HG03521 (cell line): ENCODE measurements around the gene GDF7.

Source experiments
- ATAC-seq: cut with Tn5 transposase; IDR thresholded peaks from one replicate; pipeline ENCODE4 v1.9.1; 2021; ENCODE audit warnings: mild to moderate bottlenecking, moderate library complexity; ENCODE audit not compliant: unreplicated experiment

Gene GDF7

DNA sequence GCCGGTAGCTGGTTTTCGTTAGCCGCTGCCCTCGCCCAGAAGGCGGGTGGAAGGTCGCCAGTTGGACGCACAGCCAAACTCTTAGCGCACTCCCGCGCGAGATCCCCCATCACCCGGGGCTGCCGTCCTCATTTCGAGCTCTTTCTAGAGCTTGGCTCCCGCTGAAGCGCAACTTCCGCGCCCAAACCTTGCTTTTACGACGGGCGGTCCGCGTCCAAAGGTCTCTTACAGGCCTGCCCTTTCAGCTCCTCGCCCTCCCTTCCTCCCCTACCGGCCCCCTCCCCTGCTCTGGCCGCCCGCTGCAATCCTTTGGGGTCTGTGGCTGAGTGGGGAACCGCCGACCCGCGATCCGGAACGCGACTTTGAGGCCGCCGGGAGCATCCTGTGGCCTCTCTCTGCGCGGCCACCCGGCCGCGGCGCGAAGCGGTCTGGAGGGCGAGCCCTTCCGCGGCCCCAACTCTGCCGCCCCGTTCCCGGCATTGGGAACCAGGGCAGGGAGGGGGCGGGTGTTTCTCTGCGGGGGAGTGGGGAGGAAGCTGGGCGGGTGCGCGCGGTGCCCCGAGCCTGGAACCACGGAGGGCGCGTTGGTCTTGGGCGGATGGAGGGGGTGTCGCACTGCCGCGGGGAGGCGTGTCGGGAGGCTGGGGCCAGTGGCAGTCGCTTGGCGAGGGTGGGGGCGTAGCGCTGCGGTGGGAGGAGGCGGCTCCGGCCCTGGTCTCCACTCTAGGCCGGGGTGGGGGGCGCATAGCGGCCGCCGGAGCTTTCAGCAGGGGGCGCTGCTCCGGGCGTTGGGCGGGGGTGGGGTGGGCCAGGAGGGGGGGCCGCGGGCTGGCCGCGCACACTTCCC lies at the start of gene GDF7:
Gene GDF7 (plus strand): TSS at position 841 of the 847 bp plus-strand sequence. CDS start 96 bp downstream, outside the sequence.
- peak; percentile 16 for ATAC-seq

DNA sequence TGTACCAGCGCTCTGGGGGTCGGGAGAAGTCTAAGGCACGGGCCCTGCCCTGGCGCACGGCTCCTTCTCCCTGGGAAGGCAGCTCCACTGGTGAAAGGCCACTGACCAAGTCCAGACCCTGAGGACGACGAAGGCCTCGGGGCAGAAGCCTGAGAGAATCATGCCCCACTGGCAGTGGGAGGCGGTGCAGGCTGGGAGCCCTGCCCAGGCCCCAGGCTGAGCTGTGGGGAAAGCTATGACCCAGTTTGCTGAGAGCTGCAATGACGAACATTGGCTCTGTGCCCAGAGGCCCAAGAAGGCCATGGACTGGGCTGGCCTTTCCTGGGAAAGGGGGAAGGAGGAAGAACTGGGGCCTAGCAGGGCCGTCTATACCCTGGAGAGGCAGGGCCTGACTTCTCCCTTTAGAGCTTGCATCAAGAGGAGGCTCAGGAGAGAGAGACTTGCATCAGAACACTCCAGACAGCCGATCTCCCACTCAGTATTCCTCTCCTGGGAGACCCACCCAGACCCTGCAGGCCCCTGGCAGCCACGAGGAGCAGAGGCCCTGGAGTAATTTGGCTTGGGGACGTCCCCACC lies 49.0 kb upstream of the GDF7 start:
- no peak for ATAC-seq

- ATAC-seq: no peak
Observed at GRCh38 chr2:20618468-20618885, 48.5 kb upstream of the GDF7 start.

- ATAC-seq: no peak
Observed at GRCh38 chr2:20618886-20619521, 47.9 kb upstream of the GDF7 start.

DNA sequence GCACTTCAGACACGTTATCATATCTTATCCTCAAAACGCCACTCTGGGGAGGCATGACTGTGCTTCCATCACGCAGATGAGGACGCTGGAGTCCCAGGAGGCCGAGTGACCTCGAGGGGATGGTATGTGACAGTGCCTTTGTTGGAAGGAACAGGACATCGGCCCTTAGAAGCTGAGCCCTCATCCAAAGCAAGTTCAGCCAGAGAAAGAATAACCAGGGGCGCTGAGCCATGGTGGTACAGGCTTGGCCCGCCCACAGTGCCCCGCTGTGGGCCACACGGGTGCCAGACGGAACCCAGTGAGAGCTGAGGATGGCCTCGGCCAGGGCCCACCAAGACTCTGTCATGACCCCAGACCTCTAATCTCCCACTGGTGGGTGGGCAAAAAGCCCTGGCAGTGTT lies 47.3 kb upstream of the GDF7 start:
- ATAC-seq: no peak

DNA sequence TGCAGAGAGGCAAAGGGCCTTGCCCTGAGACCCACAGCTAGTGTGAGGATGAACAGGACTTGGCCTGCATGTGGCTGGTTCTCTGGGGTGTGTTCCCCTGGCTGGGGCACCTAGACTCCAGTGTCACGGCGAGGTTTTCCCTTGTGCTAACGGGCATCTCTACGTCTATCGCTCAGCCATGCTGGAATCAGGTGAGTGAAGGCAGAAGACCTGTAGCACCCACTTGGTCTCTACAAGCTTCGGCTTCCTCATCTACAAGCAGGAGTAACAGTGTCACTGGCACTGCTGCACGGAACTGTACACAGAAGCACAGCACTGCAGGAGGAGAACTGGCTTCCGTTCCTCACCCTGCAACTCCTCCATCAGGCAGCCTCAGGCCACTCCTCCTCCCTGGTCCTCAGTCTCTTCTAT lies 46.7 kb upstream of the GDF7 start:
- no peak for ATAC-seq

- ATAC-seq: no peak
Observed at GRCh38 chr2:20620696-20621365, 46.1 kb upstream of the GDF7 start.

- ATAC-seq: no peak
Observed at GRCh38 chr2:20621366-20622295, 45.3 kb upstream of the GDF7 start.

DNA sequence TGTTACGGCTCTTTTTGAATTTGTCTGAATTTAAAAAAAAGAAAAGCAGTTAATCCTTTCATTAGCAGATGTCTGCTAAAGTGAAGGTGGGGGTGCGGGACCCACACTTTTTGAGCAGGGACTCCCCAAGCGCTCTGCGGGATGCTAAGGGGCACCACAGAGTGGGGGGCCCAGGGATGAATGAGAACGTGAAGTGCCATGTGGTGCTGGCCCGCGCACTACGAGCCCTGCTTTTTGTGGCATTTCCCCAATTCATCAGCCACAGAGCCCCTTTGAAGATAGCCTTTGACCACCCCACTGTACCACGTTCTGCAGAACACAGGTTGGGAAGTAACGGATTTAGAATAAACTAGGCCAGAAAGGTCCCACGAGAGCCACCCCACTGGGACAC lies 44.7 kb upstream of the GDF7 start:
- no peak for ATAC-seq

- ATAC-seq: no peak
Observed at GRCh38 chr2:20622731-20623130, 44.2 kb upstream of the GDF7 start.

GRCh38 chr2:20623241-20623640 lies 43.7 kb upstream of the GDF7 start:
- ATAC-seq: no peak

DNA sequence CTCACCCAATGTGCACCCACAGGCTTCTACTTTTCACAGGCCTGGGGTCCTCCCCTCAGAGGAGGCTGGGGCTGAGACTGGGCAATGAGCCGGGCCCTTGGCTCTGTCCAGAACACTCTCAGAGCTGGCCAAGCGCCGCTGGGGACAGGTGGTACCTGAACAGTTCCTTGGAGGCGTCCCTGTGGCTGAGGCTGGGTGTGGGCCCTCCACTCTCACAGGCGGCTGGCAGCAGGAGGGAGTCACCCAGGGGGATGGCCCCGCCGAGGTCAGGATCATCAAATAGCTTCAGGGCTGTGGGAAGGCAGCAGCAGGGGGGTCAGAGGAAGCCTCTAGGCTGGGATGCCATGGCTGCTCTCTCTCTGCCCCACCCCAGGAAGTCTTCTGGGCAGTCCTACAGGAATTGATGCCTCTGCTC lies 43.2 kb upstream of the GDF7 start:
- no peak for ATAC-seq

DNA sequence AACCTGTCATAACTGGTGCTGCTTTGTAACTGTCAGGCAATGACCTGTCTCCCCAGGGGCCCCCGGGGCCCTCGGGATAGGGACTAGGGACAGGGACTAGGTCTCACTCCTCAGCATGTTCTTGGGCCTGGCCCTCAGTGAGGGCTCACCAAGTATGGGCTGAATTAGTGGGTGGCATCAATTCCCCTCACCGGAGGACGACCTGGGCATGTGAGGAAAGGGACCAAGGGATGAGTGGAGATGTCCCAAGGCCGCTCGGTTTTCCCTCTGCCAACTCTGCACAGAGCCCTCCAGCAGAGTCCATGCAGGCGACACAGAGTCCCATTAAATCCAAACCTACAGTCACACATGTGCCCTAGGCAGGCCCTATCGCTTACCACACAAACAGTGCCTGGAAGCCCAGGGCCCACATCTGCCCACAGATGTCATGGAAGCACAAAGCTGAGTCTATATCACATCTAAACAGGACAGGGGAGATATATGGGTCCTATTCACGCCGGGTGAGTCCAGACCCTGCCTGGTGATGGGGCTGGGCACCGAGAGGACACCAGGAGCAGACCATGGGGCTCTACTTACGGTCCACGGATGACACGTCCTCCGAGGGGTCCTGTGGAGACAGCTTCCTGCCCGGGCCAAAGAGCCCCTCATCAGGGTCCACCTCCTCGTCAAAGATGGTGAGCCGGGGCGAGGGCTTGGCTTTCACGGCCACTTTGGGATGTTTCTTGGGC lies 42.6 kb upstream of the GDF7 start:
- no peak for ATAC-seq

GRCh38 chr2:20624884-20625485 lies 42.0 kb upstream of the GDF7 start:
- ATAC-seq: no peak

GRCh38 chr2:20625491-20626391 lies 41.2 kb upstream of the GDF7 start:
- no peak for ATAC-seq

GRCh38 chr2:20626392-20626697 lies 40.6 kb upstream of the GDF7 start:
- no peak for ATAC-seq

DNA sequence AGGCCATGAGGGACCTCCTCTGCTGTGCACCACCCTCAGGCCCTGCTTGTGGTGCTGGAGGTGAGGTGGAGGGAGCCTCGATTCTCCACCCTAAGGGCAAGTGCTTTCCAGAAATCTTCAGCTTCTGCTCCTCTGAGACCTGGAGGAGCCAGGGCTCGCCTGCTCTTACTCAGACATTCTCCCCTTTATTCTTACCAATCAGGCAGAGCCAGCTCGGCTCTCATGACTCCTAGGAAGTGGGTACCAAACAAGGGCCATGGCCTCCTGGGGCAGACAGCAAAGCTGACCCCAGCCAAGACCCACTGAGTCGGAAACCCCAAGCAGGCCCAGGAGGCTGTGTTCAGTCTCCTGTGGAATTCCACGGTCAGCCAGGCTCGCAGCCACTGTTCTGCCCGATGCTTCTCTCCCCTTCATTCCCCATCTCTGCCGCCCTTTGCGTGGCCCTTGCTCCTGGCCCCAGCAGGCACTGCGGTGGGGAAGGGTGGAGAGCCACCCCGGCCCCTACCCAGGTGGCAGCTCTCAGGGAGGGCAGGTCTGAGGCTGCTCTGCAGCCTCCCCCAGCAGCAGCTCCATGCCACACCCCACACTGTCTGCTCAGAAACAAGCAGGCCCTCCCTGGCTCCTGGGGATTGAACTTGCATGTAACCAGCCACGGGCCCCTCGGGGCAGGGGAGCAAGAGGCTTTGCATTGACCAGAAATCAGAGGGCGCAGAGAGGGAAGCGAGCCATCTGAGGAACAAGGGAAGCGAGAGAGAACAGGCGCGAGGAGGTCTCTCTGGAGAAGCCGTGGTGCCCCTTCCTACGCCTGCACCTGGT lies 40.0 kb upstream of the GDF7 start:
- no peak for ATAC-seq
